PC-9 (cell line): ENCODE data around the gene UTP18.

ENCODE experiments used
- CTCF ChIP-seq: fragments of 200-600 bp; sonication (generic); conservative IDR thresholded peaks from 2 replicates; pipeline ENCODE4 v1.6.1; 2017; ENCODE audit warnings: mixed run types, antibody characterized with exemption, mild to moderate bottlenecking, moderate library complexity
- EZH2 ChIP-seq: fragments of 200-600 bp; sonication (generic); IDR thresholded peaks from 2 replicates; pipeline ENCODE4 v1.8.0; 2017; ENCODE audit warnings: antibody characterized with exemption, low read depth

GRCh38 chr17:51279183-51279582, 18.8 kb downstream of the UTP18 start:
- TF ChIP-seq CTCF (no peak), EZH2 (no peak)
